Activated CD8-positive, alpha-beta T cell treated with anti-CD3 and anti-CD28 coated beads for 36 hours (primary cell): Measurements from ENCODE around the gene ZNF536. TPM values are rescaled to one million over a fixed set of nuclear protein-coding genes. Genes with fewer than 3 reads are reported as not detected.

Experiments used
- ATAC-seq: fragments of 200-7000 bp; cut with Tn5 transposase; one replicate; pipeline ENCODE4 v1.10.0; 2021; ENCODE audit warnings: mild to moderate bottlenecking, moderate library complexity
- CTCF ChIA-PET: fragments of 350-600 bp; sonication (Branson Sonifier 250); formaldehyde crosslinking; loops from one replicate; lab custom pipeline; 2021; ENCODE audit warnings: antibody characterized with exemption; lab: Charles Lee
- POLR2A ChIA-PET: fragments of 350-600 bp; sonication (Branson Sonifier 250); formaldehyde crosslinking; loops from one replicate; lab custom pipeline; 2021; ENCODE audit warnings: antibody characterized with exemption; lab: Charles Lee
- DNase-seq: peaks from one replicate; pipeline ENCODE4 v3.0.0-alpha.2; 2020
- H3K27ac Mint-ChIP-seq: one replicate; pipeline ENCODE4 v1.8.0; 2021; ENCODE audit warnings: mild to moderate bottlenecking, mixed read lengths
- H3K27me3 Mint-ChIP-seq: one replicate; pipeline ENCODE4 v1.8.0; 2021; ENCODE audit warnings: mixed read lengths
- H3K36me3 Mint-ChIP-seq: one replicate; pipeline ENCODE4 v1.8.0; 2021; ENCODE audit warnings: low read depth, mixed read lengths
- H3K4me1 Mint-ChIP-seq: one replicate; pipeline ENCODE4 v1.8.0; 2021; ENCODE audit warnings: low read depth, mixed read lengths
- H3K4me3 Mint-ChIP-seq: one replicate; pipeline ENCODE4 v1.8.0; 2021; ENCODE audit warnings: mild to moderate bottlenecking, moderate library complexity, mixed read lengths
- H3K9me3 Mint-ChIP-seq: one replicate; pipeline ENCODE4 v1.8.0; 2021; ENCODE audit warnings: mixed read lengths
- intact Hi-C: fragments of 100-400 bp; cut with micrococcal nuclease; formaldehyde crosslinking; loops from one replicate; pipeline ENCODE4 v1.10.0; 2022
- total RNA-seq, 2 experiments: library from RNA; stranded (reverse); gene quantifications; one replicate each; pipeline ENCODE4 v1.2.3, GENCODE V29; 2021
- TF ChIP-seq, protein P1 (sequence below): fragments of 200-600 bp; IDR thresholded peaks from one replicate; pipeline ENCODE4 v1.8.0; 2022; ENCODE audit warnings: antibody characterized with exemption, mild to moderate bottlenecking

The ZNF536 gene
- total RNA-seq, 2 experiments from 2014 or later = not detected

DNA sequence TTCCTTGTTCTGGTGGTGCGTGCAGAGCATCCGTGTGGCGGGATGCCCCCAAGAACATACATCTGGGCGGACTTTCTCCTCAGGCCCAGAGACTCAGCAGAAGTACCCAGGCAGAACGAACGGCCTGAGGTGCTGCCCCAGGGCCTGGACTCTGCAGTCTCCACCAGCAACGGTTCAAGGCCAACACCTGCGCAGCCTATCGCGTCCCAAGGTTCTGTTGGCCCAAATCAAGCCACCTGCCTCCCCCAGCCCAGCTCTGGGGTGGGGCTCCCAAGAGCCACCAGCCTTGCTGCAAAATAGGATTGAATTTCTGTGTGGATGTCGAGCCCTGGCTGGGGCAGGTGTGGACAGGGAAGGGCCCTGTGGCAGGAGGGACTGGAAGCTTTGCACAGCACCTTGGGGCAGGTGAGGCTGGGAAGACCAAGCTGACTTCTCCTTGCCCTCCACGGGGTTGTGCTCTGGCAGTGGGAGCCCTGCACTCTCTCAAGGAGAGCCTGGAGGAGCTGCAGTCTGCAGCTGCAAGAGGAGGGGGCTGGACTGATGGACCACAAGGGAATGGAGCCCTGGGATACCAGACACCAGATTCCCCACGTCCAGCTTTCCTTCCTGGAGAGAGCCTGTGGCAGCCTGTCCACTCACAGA lies 146.9 kb downstream of the ZNF536 start:
- no peaks in the 10 kb centered on the region for H3K27me3 Mint-ChIP-seq
- no peaks in the 10 kb centered on the region for H3K36me3 Mint-ChIP-seq
- TF ChIP-seq, protein P1, sequence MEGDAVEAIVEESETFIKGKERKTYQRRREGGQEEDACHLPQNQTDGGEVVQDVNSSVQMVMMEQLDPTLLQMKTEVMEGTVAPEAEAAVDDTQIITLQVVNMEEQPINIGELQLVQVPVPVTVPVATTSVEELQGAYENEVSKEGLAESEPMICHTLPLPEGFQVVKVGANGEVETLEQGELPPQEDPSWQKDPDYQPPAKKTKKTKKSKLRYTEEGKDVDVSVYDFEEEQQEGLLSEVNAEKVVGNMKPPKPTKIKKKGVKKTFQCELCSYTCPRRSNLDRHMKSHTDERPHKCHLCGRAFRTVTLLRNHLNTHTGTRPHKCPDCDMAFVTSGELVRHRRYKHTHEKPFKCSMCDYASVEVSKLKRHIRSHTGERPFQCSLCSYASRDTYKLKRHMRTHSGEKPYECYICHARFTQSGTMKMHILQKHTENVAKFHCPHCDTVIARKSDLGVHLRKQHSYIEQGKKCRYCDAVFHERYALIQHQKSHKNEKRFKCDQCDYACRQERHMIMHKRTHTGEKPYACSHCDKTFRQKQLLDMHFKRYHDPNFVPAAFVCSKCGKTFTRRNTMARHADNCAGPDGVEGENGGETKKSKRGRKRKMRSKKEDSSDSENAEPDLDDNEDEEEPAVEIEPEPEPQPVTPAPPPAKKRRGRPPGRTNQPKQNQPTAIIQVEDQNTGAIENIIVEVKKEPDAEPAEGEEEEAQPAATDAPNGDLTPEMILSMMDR = no peak
- H3K4me1 Mint-ChIP-seq = no peaks in the 10 kb centered on the region
- intact Hi-C loops = no loop called here
- no peak for DNase-seq
- ATAC-seq = no peak
- CTCF ChIA-PET = no interaction called here
- POLR2A ChIA-PET = no interaction called here
- H3K9me3 Mint-ChIP-seq = no peaks in the 10 kb centered on the region
- no peak overlapping the region for H3K4me3 Mint-ChIP-seq
- no peak overlapping the region for H3K27ac Mint-ChIP-seq

DNA sequence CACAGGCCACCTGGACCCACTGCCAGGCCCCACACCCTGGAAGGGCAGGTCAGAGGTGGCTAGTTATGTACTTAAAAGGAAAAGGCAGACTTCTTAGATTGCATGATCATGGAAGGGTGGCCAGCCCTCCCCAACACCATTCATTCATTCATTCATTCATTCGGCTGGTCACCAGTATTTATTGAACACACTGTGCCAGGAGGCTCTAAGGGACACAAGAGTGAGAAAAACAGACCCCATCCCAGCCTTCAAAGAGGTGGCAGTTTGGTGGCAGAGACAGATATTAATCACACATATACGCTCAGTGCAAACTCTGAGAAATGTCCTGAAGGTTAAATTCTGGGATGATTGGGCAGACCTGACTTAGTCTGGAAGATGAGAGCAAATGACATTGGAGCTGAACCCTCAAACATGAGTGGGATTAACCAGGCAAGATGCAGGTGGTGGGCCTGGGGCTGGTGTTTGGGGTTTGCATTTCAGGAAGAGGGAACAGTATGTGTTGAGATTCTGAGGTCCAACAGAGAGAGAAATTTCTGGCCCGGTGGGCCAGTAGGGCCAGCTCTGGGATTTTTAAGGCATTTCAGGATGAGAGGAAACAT lies 147.5 kb downstream of the ZNF536 start:
- no peaks in the 10 kb centered on the region for H3K36me3 Mint-ChIP-seq
- TF ChIP-seq, protein P1 = no peak
- ChIA-PET POLR2A (no interaction called here), CTCF (no interaction called here)
- no peaks in the 10 kb centered on the region for H3K4me1 Mint-ChIP-seq
- no peaks in the 10 kb centered on the region for H3K9me3 Mint-ChIP-seq
- H3K27ac Mint-ChIP-seq = no peak overlapping the region
- ATAC-seq = no peak
- no peak overlapping the region for H3K4me3 Mint-ChIP-seq
- no peaks in the 10 kb centered on the region for H3K27me3 Mint-ChIP-seq
- intact Hi-C loops = no loop called here
- no peak for DNase-seq

GRCh38 chr19:30520735-30521479 lies 148.7 kb downstream of the ZNF536 start:
- DNase-seq (no peak), ATAC-seq (no peak)
- Mint-ChIP-seq H3K27me3 (no peaks in the 10 kb centered on the region), H3K4me3 (no peak overlapping the region), H3K36me3 (no peaks in the 10 kb centered on the region), H3K9me3 (no peaks in the 10 kb centered on the region), H3K27ac (no peak overlapping the region), H3K4me1 (no peaks in the 10 kb centered on the region)
- CTCF ChIA-PET = no interaction called here
- intact Hi-C loops = no loop called here
- TF ChIP-seq, protein P1 = no peak
- POLR2A ChIA-PET = no interaction called here

- intact Hi-C loops = no loop called here
- H3K27me3 Mint-ChIP-seq = no peaks in the 10 kb centered on the region
- TF ChIP-seq, protein P1 = no peak
- ChIA-PET POLR2A (no interaction called here), CTCF (no interaction called here)
- no peak overlapping the region for H3K27ac Mint-ChIP-seq
- no peaks in the 10 kb centered on the region for H3K9me3 Mint-ChIP-seq
- ATAC-seq (no peak), DNase-seq (no peak)
- no peak overlapping the region for H3K4me3 Mint-ChIP-seq
- H3K4me1 Mint-ChIP-seq = no peaks in the 10 kb centered on the region
- H3K36me3 Mint-ChIP-seq = no peaks in the 10 kb centered on the region
Observed at GRCh38 chr19:30521937-30522336, 149.8 kb downstream of the ZNF536 start.

- DNase-seq = no peak
- intact Hi-C loops = no loop called here
- ATAC-seq = no peak
- Mint-ChIP-seq H3K9me3 (no peaks in the 10 kb centered on the region), H3K27ac (no peak overlapping the region), H3K27me3 (no peaks in the 10 kb centered on the region), H3K4me1 (no peaks in the 10 kb centered on the region), H3K4me3 (no peak overlapping the region), H3K36me3 (no peaks in the 10 kb centered on the region)
- CTCF ChIA-PET = no interaction called here
- POLR2A ChIA-PET = no interaction called here
- TF ChIP-seq, protein P1 = no peak
Observed at GRCh38 chr19:30522341-30522740, 150.2 kb downstream of the ZNF536 start.
